Measurements from ENCODE around the gene C5orf46.
"Not testable (repeated sequence)": the region's sequence is repeated elsewhere in the genome, so short reads cannot be mapped to it uniquely, and the experiment has no call there.

The C5orf46 gene

DNA sequence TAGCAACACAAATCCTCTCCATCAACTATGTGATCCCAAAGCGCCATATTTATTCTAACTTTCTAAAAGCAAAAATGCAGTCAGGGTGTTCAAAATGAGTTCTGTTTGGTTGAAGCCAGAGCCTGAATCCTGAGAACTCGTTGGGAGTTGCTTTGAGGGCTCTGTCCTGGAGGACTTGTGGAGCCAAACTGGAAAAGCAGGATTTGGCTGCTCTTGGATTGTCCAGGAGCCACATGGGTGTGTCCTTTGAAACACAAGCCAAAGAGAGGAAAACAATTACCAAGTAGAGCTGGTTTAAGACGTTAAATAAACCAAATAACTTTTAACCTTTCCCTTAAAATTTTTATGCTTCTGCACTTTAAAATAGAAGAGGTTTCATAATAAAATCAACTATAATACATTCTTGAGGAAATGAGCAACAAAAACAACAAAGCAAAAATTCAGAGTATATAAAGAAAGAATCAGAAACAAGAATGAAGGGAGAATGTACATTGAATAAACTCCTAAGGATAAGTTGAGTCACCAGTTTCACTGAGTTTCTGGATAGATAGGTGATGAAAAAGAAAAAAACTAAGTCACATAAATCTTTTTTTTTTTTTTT is 13.5 kb downstream of the C5orf46 start:
- no peak for DNase-seq

DNA sequence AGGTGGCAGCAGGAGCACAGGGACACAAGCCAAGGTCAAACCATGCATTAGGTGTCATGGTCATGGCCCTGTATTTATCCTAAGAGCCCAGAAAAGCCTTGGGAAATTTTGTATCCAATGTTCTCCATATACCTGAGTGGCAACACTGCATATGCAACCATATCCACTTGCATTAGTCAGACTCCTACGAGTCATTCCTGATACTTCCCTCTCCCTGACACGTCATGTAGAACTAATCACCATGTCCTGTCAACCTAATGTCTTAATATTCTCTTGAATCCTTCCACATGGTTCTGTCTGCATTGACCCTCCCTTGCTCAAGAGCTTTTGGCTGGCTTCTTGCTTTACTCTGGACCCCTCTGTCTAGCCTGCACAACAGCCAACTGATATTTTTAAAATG is 18.4 kb downstream of the C5orf46 start:
- DNase-seq: no peak

DNA sequence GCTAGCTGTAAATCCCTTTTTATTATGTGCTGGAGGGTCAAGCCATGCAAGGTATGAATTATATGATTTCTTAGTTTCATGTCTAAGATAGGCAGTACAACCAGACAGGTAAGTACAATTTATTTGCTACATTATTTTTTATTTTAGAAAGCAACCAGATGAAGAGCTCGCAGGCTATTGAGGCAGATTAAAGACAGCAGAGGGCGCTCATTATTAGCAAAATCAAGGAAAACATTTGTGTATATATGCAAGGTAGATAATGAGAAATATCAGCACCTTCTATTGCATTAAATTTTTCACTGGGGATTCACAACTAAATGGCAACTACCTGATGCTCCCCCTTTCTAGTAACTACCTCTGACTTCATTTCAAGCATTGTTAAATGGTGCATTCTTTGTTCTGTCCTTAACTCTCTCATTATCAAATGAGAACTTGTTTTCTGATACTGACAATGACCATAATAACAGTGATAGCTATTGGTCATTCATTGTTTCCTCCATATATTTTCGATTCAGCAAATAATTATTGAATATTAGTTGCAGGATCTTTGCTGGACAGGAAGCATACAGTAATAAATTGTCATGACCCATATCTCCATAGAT is 19.2 kb downstream of the C5orf46 start:
- no peak for DNase-seq

DNA sequence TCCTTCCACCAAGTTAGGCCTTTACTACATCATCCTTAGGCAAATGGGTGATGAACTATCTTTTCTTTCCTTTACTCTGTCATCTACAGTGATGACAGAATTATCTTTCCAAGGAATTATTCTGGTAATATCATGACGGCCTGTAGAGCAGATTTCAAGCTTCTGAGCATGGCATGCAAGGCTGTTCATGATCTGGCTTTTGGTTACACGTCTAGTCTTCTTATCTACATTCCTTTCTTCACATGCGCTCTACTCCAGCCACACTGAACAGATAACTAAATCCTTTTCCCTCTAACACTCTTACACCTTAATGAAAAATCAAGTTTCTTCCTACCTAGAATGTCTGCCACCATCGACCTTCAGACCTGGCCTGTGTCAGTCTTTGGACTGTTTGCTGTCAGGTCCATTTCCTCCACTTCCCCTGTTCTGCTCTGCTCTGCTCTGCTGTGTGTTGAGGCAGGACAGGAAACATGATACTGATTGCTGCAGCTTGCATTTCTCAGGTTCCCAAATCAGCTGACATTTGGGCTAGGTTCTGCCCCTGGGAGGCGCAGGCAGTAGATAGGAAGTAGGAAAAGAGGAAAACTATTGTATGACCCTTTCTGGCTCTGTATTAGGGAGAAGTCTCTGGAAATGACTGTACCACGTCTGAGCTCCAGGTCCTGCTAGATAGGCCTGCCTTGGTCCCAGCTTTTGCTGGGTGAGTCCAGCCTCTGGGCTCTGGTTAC is 23.6 kb downstream of the C5orf46 start:
- DNase-seq: no peak

GRCh38 chr5:147880487-147880886 is 25.9 kb downstream of the C5orf46 start:
- no peak for DNase-seq

- DNase-seq: no peak
Observed at GRCh38 chr5:147879784-147880183, 26.6 kb downstream of the C5orf46 start.

DNA sequence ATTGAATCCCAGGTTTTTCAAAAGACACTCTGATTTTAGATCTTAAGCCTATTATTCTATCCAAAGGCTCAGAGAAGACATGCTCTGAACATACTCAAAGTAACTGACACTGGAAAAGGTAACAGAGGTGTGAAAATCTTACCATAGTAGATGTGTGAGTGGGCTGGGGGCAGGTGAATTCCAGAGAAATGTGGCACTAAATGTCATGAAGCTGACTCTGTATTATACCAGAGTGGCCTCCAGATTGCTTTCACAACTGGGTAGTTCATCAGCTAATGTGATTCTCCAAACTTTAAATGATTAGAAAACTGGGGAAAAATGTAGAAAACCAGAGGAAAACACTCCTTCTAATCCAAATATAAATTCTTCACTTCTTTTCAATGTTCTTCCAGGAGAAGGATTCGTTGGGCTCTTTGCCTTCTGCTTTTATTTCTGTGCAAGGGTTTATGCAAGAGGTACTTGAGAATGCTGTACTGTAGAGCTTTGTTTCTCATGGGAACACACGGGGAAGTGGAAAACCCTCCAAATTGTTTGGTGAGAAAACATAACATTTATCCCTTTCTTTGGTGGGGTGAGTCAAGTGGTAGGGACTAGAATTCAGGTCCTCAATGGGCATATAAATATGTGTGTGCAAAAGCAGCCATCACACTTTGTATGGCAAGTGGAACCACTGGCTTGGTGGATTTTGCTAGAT is 28.1 kb downstream of the C5orf46 start, which contains the start of gene SCGB3A2:
TSS of gene SCGB3A2 (plus strand) at position 646 of the 694 bp plus-strand sequence. CDS start 93 bp downstream, outside the sequence.
- DNase-seq: no peak

DNA sequence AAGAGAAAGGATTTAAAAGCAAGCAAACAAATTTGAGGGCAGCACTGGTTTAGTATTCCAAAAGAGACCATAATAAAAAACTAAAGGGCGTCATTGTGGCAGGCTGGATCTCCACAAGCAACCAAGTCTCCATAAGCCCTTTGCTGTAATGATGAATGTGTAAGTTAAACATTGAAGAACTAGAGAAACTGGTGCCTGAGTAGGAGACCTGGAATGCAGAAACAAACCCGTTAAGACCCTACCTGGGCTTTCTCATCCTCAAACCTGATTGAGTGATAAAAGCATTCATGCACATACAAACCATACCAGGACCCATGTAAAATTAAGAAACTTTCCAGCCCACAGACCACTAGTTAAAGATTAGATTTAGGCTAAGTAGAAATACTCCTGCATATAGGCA is 29.7 kb downstream of the C5orf46 start:
- no peak for DNase-seq

DNA sequence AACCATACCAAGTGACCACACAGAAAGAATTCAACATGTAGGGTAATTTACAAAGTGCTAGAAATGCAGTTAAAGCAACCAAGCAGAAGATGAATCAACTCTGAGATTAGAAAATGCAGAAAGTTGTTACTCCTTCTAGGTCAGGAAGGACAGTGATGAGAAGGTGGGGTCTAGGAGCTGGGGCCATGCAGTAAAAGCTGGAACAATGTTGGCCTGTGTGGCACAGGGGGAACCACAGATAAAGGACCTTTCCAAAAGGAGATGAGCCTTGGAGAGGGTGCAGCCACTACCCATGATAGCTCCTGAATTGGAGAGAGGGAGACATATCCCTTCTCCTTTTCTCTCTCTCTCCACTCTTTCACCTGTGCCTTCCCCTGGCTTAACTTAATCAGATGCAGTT is 30.2 kb downstream of the C5orf46 start:
- no peak for DNase-seq

- no peak for DNase-seq
Observed at GRCh38 chr5:147874910-147875367, 31.4 kb downstream of the C5orf46 start.

DNA sequence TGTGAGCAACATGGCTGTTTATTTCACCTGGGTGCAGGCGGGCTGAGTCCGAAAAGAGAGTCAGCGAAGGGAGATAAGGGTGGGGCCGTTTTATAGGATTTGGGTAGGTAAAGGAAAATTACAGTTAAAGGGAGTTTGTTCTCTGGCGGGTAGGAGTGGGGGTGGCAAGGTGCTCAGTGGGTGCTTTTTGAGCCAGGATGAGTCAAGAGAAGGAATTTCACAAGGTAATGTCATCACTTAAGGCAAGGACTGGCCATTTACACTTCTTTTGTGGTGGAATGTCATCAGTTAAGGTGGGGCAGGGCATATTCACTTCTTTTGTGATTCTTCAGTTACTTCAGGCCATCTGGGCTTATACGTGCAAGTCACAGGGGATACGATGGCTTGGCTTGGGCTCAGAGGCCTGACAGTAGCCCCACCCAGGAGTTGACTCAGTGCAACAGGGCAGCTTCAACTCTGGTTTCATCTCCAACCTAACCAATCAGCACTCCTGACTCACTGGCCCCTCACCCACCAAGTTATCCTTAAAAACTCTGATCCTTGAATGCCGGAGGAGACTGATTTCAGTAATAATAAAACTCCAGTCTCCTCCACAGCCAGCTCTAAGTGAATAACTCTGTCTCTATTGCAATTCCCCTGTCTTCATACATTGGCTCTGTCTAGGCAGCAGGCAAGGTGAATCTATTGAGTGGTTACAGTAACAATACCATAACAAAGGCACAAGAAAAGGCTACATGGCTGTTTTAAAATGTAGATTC is 32.0 kb downstream of the C5orf46 start:
- not testable (repeated sequence) for DNase-seq

- not testable (repeated sequence) for DNase-seq
Observed at GRCh38 chr5:147872744-147873435, 33.4 kb downstream of the C5orf46 start.

GRCh38 chr5:147871980-147872549 is 34.3 kb downstream of the C5orf46 start:
- not testable (repeated sequence) for DNase-seq

GRCh38 chr5:147869892-147870291 is 36.4 kb downstream of the C5orf46 start:
- DNase-seq: not testable (repeated sequence)

- no peak for DNase-seq
Observed at GRCh38 chr5:147869112-147869511, 37.2 kb downstream of the C5orf46 start.

DNA sequence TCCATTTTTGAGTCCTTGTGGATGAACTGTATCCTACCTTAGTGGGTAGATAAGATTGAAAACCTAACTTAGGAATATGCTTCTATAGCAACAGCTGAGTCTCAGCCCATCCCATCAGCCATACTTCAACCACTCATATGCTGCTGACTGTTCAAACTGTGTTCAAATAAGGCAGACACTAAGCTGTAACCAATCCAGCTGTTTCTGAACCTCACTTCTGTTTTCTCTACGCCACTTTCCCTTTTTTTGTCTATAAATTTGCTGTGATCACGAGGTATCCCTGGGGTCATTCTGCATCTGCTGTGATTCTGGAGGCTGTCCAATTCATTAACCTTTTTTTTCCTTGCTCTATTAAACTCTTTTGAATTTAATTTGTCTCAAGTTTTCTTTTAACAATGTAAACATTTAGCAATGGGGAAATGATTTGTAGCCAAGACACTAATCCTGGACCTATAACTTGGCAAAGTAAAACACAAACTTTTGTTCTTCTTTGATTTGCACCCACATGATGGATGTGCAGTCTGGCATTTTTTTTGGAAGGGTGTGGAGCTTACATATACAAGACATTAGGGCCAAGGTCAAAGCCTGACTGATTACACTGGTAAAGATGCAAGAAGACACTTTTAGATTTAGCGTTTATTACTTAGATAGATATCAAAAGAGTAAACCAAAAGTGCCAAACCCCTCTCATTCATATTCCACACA is 42.7 kb downstream of the C5orf46 start:
- no peak for DNase-seq

GRCh38 chr5:147860641-147861025 is 45.7 kb downstream of the C5orf46 start:
- DNase-seq: no peak

DNA sequence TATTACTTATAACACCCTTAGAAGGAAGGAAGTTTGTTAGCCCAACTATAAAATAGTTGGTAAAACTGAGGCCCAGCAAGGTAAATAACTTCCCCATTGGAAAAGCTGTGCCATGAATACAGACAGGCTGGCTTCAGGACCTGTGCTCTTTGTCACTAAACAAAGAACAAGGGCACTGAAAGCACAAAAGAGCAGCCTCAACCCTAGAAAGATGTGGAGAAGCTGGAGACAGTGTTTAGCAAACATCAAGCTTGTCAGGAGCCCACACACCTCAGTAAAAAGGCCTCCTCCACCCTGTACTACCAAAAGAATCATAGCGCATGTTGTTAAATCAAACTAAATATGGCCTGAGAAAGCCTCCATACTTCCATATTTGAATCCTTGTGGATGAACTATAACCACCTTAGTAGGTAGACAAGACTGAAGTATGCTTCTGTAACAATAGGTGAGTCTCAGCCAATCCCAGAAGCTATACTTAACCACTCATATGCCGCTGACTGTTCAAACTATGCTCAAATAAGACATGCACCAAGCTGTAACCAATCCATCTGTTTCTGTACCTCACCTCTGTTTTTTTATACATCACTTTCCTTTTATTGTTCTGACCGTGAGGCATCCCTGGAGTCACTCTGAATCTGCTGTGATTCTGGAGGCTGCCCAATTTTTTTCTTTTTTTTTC is 46.2 kb downstream of the C5orf46 start:
- no peak for DNase-seq

- DNase-seq: no peak
Observed at GRCh38 chr5:147858565-147858964, 47.8 kb downstream of the C5orf46 start.
